TTC549 (cell line): Measurements from ENCODE around the gene ZNF345.

Experiments used
- FAIRE-seq: peaks from 2 replicates; lab custom pipeline; 2012; peaks lifted over from hg19 to GRCh38; lab: Jason Lieb, UNC

ZNF345 gene

GRCh38 chr19:36850559-36851442, at the start of gene ZNF345:
Gene ZNF345 (plus strand): TSS chr19:36850876. CDS start chr19:36876831, 25,955 bp downstream.
- FAIRE-seq = peak; percentile 13

- no peak for FAIRE-seq
Measured at GRCh38 chr19:36805364-36805763, 45.3 kb upstream of the ZNF345 start.

DNA sequence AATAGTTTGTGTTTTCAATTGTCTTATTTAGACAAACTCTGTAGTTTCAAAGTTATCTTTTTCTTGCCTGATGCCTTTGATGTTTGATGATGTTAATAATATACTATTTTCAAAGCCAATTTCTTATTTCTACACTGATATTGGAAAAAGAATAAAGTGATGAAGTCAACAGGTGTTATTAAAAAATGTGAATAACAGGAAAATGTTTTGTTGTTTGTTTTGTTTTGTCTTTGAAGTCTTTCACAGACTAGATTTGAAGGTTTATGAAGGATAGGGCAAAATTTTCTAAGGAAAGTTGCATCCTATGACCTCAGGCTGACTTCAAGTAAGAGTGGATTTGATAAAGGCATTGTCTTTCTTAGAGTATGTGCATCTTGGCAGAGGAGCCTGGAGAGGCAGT, 43.6 kb upstream of the ZNF345 start:
- no peak for FAIRE-seq

- no peak for FAIRE-seq
Measured at GRCh38 chr19:36819130-36819630, 31.5 kb upstream of the ZNF345 start.

DNA sequence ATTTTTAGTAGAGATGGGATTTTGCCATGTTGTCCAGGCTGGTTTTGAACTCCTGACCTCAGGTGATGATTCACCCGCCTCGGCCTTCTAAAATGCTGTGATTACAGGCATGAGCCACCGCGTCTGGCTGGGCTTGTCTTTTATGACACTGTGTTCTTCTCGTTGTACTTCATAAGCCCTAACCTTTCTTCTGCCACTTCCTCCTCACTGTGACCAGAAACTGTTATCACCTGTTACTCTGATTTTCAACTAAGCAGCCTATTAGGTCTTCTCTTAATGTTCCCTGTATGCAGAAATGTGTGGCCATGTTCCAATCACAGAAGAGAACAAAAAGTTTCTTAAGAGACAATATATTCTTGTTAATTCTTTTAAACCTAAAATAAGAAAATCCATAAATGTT, 28.9 kb upstream of the ZNF345 start:
- no peak for FAIRE-seq

GRCh38 chr19:36833430-36833829, 17.2 kb upstream of the ZNF345 start:
- FAIRE-seq = no peak

GRCh38 chr19:36837176-36837905, 13.3 kb upstream of the ZNF345 start:
- FAIRE-seq = no peak

DNA sequence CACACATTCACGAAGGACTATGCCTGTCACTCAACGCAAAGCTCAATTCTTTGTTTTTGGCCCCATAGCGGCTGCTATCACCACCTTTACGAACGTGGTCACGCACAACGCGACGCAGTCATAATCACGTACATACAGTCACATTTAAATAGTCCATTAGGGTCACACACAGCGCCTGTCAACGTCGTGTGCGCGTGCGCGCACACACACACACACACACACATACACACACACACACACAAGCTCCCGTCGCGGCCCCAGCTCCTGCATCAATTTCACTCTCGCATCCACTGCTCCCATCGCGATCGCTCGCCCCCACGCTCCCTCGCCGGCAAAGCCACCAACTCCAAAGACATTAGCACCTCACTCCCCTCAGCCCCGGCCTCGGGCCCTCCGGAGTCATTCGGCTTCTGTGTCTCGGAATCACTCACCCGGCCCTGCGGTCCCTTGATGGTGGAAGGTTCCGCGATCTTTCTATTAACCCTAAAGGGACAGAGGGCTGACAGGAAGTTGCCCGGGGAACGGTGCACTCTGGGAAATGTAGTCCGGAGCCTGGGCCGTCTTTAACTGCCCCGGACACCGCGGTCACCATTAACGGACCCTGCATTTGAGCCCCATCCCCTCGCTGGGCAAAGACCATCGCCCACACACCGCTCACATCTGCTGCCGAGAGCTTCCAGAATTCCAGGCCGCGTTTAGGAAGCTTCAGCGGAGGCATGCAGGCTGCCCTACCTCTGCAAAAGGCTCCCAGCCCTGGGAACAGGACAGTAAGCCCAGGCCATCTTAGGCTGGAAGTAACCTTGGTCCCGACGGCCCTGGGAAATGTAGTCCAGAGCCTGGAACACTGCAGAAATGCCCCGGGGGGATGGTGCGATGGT, 12.5 kb upstream of the ZNF345 start, which contains the start of gene ZNF790:
ZNF790 (minus strand) TSS at position 482 of the 878 bp plus-strand sequence. CDS start 12,768 bp downstream, outside the sequence.
- FAIRE-seq = peak; percentile 11

DNA sequence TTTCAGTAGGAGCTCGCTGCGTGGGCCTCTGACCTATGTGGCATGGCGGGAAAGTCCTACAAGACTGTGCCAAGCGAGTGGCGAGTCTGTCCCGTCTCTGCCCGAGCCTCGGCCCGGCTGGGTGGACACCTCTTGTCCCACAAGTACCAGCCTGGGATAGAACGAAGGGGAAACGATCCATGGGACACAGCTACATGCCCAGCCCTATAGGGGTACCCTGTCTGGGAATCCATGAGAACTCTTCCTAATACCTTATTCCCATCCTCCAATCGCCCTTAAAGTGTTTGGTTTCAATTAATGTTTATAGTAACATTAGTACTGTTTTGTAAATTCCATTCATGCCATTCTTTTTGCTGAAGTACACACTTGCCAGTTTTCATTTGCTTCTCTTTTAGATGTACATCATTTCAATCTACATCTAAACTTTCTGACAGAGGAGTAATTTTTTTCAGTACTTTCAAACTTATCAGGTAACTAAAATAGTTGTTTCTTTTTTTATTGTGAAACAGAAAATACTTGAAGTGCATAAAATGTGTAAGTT, 11.8 kb upstream of the ZNF345 start:
- no peak for FAIRE-seq

GRCh38 chr19:36847968-36848367, 2.7 kb upstream of the ZNF345 start:
- FAIRE-seq = no peak

- FAIRE-seq = peak; percentile 65
Measured at GRCh38 chr19:36849701-36850558, 746 bp upstream of the ZNF345 start.

DNA sequence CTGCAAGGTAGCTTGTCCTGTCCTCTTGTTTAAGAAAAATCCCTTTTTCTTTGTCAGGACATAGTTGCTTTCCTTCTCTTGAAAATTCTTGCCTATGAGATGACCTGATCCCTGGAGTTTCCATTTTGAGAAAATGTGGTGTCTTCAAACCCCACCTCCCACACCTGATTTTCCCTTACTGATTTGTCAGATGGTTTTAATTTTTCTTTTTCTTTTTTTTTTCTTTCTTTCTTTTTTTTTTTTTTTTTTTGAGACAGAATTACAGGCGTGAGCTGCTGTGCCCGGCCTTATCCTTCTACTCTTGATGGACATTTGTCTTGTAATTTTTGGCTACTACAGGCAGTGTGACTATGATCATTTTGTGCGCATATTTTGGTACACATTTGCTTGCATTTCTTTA, 1.2 kb downstream of the ZNF345 start:
- FAIRE-seq = no peak

GRCh38 chr19:36876993-36877938, 26.6 kb downstream of the ZNF345 start:
- no peak for FAIRE-seq

GRCh38 chr19:36891768-36892357, 41.2 kb downstream of the ZNF345 start:
- FAIRE-seq = no peak

DNA sequence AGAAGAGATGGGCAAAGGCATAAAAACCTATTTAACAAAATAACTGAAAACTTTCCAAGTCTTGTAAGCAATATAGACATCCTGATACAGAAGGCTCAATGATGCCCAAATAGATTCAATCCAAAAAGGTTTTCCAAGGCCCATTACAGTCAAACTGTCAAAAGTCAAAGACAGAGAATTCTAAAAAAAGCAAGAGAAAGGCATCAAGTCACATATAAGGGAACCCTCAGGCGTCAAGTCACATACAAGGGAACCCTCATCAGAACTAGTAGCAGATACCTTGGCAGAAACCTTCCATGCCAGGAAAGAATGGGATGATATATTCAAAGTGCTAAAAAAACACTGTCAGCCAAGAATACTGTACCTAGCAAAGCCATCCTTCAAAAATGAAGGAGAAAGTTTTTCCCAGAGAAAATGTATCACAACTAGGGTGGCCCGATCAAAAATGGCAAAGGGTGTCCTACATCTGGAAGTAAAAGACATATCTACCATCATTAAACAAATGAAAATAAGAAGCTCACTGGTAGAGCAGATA, 44.2 kb downstream of the ZNF345 start:
- no peak for FAIRE-seq

- FAIRE-seq = no peak
Measured at GRCh38 chr19:36898422-36898821, 47.7 kb downstream of the ZNF345 start.

DNA sequence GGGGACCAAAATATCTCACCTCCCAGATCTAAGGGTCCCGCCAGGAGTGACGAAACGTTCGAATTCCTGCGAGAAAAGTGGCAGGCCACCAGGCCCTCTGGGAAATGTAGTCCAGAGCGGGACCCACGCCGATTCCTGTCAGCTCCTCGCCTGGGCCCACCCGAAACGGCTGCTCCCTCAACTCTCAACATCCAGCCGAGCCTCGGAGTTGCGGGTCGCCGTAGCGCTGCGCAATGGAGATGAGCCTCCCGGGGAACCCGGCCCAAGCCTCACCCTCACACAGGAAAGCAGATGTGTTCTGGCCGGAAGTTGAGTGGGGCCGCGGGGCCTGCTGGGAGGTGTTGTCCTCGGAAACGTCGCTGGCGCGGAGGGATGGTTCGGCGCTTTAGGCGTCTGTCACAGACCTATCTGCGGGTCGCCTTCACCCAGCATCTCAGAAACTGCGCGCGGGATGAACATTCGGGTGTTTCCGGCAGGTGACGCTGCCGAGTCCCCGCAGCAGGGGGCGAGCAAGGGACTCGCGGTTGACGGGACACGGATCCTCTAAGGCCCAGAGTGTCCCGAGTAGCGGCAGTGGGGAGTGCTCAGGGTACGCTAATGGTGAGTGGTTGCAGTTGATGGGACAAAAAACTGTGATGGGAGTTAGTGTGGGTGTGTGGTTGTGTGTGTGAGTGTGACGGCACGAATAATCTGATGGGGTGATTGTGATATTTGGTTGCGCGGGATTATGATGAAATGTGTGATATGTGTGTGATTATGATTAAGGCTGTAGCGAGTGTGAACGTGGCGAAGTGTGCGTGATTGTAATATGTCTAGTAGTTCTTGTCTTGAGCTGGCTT, 65.5 kb downstream of the ZNF345 start, which contains the start of the genes ZNF568 and ZNF829:
ZNF568 (plus strand) TSS at position 341 of the 839 bp plus-strand sequence. CDS start 6,439 bp downstream, outside the sequence.
ZNF829 (minus strand) TSS at position 300 of the 839 bp plus-strand sequence. CDS start 1,124 bp downstream, outside the sequence.
- FAIRE-seq = no peak

DNA sequence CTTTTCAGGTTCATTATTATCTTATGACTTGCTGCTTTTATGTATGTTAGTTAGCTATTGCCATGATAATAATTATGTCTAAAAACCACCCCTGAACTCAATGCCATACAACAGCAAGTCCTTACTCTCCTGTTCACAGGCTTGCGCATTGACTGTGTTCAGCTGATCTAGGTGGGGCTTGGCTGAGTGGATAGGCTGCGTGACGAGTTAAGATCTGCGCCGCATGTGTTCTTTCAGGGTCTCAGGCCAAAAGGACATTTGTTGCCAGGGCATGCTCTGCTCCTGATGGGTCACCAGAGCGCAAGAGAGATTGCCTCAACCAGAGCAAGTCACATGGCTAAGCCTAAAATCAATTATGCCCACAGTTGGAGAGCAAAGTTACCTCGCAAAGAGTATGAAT, 66.3 kb downstream of the ZNF345 start:
- FAIRE-seq = no peak
